WERI-Rb-1 (cell line): ENCODE measurements around the gene MUS81.
A peak's percentile ranks its signal among the peaks of the same experiment; 100 is the strongest.

ENCODE experiments used
- DNase-seq: peaks from one replicate; pipeline ENCODE4 v3.0.0-alpha.2; 2020
- H3K27ac ChIP-seq: fragments of 250-450 bp; sonication (Bioruptor Pico); 2 replicates; pipeline ENCODE4 v1.5.1; 2020; ENCODE audit warnings: mild to moderate bottlenecking, moderate library complexity
- H3K27me3 ChIP-seq: fragments of 250-450 bp; sonication (Bioruptor Pico); 2 replicates; pipeline ENCODE4 v1.5.1; 2021; ENCODE audit warnings: mild to moderate bottlenecking, low read depth, moderate library complexity; ENCODE audit not compliant: insufficient read depth, severe bottlenecking
- H3K36me3 ChIP-seq: fragments of 250-450 bp; sonication (Bioruptor Pico); 2 replicates; pipeline ENCODE4 v1.5.1; 2020; ENCODE audit warnings: mild to moderate bottlenecking, moderate library complexity
- H3K4me3 ChIP-seq: 2 replicates; pipeline ENCODE4 v1.5.1; 2011; ENCODE audit warnings: low read depth, mild to moderate bottlenecking, control low read depth, low read length
- H3K9me3 ChIP-seq: fragments of 250-450 bp; sonication (Bioruptor Pico); 2 replicates; pipeline ENCODE4 v1.5.1; 2021; ENCODE audit warnings: mild to moderate bottlenecking, moderate library complexity; ENCODE audit not compliant: severe bottlenecking
- CTCF ChIP-seq: IDR thresholded peaks from 2 replicates; pipeline ENCODE4 v1.5.1; 2011; ENCODE audit warnings: low read depth, mild to moderate bottlenecking, control low read depth, inconsistent platforms, low read length

The MUS81 gene

GRCh38 chr11:65851083-65851579 lies 9.1 kb upstream of the MUS81 start:
- TF ChIP-seq CTCF: peak; percentile 59
- peaks cover 53% of the 10 kb centered on the region for H3K36me3 ChIP-seq
- no peaks in the 10 kb centered on the region for H3K27me3 ChIP-seq
- H3K4me3 ChIP-seq: no peak overlapping the region
- DNase-seq: peak; percentile 53
- no peak overlapping the region for H3K27ac ChIP-seq
- peaks cover 5% of the 10 kb centered on the region for H3K9me3 ChIP-seq

DNA sequence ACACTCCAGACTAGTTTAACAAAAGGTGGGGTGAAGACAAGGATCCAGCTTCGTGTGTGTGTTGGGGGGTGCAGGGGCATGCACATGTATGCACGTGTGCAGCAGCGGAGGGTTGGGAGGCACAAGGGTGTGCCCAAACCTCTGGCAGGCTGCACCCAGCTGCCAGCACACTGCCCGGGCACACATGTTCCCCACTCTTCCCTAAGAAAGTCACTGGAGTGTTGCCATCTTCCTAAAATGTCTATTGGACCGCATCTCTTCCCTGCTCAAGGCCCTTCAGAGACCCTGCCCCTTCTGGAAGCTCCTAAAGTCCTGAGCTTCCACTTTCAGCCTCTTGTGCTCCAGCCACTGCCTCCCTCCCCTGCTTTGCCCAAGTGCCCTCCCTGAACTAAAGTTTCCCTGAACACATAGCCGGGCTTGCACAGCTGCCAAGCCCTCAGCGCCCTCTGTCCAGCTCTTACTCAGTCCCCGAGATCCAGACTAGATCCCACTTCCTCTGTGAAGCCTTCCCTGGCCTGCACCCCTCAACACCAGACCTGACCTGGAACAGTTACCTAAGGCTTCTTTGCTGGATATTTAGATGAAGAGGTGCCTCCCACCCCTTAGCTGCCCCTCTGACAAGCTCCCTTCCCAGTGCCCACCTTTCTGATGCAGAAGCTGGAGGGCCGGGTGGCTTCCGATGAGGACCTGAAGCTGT lies 8.3 kb upstream of the MUS81 start:
- no peak for TF ChIP-seq CTCF
- peaks cover 61% of the 10 kb centered on the region for H3K36me3 ChIP-seq
- no peak overlapping the region for H3K27ac ChIP-seq
- peaks cover 5% of the 10 kb centered on the region for H3K9me3 ChIP-seq
- DNase-seq: no peak
- H3K27me3 ChIP-seq: no peaks in the 10 kb centered on the region
- no peak overlapping the region for H3K4me3 ChIP-seq

DNA sequence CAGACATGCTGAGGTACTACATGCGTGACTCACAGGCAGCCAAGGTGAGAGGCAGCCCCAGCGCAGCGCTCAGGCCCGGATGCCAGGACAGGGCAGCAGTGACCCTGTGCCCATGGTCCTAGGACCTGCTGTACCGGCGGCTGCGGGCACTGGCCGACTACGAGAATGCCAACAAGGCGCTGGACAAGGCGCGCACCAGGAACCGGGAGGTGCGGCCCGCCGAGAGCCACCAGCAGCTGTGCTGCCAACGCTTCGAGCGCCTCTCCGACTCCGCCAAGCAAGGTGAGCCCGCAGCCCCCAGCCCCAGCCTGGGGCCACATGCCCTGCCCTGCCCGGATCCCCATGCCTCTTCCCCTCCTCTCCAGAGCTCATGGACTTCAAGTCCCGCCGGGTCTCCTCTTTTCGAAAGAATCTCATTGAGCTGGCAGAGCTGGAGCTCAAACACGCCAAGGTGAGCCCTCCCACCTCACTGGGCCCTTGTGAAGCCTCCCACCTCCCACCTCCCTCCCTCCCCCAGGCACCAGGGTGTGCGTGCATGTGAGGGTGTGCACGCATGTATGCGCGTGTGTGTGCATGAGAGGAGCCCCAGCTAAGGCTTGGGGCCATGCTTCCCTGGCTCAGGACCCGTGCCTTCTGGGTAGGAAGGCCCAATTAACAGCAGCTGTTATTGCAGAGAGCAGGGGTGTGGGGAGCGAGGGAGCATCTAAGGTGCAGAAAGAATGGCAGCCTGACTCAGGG lies 7.6 kb upstream of the MUS81 start:
- Histone ChIP-seq H3K36me3 (peaks cover 67% of the 10 kb centered on the region), H3K4me3 (no peak overlapping the region), H3K9me3 (peaks cover 5% of the 10 kb centered on the region), H3K27me3 (no peaks in the 10 kb centered on the region), H3K27ac (no peak overlapping the region)
- no peak for DNase-seq
- TF ChIP-seq CTCF: no peak

GRCh38 chr11:65853246-65853979 lies 6.8 kb upstream of the MUS81 start:
- no peak for DNase-seq
- Histone ChIP-seq H3K36me3 (peaks cover 70% of the 10 kb centered on the region), H3K27me3 (no peaks in the 10 kb centered on the region), H3K9me3 (peaks cover 5% of the 10 kb centered on the region), H3K27ac (no peak overlapping the region), H3K4me3 (no peak overlapping the region)
- TF ChIP-seq CTCF: peak; percentile 43

DNA sequence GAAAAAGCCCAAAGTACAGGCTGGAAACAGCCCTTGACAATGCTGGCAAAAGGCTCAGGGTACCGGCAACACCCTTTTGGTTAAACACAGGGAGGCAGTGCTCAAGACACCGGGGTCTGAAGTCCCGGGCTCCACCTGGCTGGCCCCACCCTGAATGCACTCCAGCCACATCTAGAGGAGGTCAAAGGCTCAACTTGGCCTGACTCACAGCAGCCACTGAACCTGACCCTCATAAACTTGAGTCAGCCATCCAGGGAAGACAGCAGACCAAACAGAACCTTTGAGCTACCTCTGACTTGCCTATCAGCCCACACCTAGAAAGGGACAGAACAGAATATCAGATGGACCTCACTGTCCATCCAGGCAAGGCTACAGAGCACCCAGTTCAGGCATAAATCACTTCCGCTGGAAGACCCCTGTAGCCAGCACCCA lies 6.1 kb upstream of the MUS81 start:
- H3K4me3 ChIP-seq: no peak overlapping the region
- no peak for TF ChIP-seq CTCF
- no peak for DNase-seq
- peaks cover 70% of the 10 kb centered on the region for H3K36me3 ChIP-seq
- no peaks in the 10 kb centered on the region for H3K27me3 ChIP-seq
- no peak overlapping the region for H3K27ac ChIP-seq
- H3K9me3 ChIP-seq: peaks cover 5% of the 10 kb centered on the region
